ENCODE results near the gene SBNO2. TPM values are rescaled to one million over a fixed set of nuclear protein-coding genes. Genes with fewer than 3 reads are reported as not detected.

The SBNO2 gene
- total and polyA plus RNA-seq, 2 of the 4 experiments (the other 2 are of a cell fraction) = 13.4 to 40.5 TPM

GRCh38 chr19:1147934-1148549 lies 26.0 kb downstream of the SBNO2 start:
- ATAC-seq (ENCODE audit: low read depth) (no peak), DNase-seq (no peak)
- dilution Hi-C loops (cut with HindIII; ENCODE audit: low sequenced_read_pairs, unreplicated experiment) = no loop called here
- no peak overlapping the region for H2AK5ac ChIP-seq (ENCODE audit: low read depth, low read length)
- H2BK15ac ChIP-seq (ENCODE audit: low read depth, low read length) = no peak overlapping the region
- H2AK9ac ChIP-seq (replicated peaks; ENCODE audit: low read depth, low read length, poor library complexity) = no peak overlapping the region
- 93% methylated on average over 3 of the region's 15 CpGs; no CpG with 5 or more reads in 1 of the 2 experiments for WGBS, 2 experiments (ENCODE audit: extremely low coverage in 2 of 2, insufficient read length in 1 of 2)
- no peak overlapping the region for H2BK5ac ChIP-seq (ENCODE audit: low read depth, low read length, poor library complexity, severe bottlenecking)
- peaks cover 8% of the 10 kb centered on the region; the same call in 1 of the 2 replicates for H4K20me1 ChIP-seq (ENCODE audit: insufficient read depth, low read length)
- H3K23ac ChIP-seq (ENCODE audit: low read depth, low read length) = no peak overlapping the region
- H3K9me1 ChIP-seq (ENCODE audit: insufficient read depth, low read length) = no peaks in the 10 kb centered on the region
- no peak overlapping the region for H2BK20ac ChIP-seq (ENCODE audit: low read depth, low read length)
- BruUV-seq (replicated peaks) = no TSS peak
- H3K4me1 ChIP-seq (ENCODE audit: control insufficient read depth, insufficient read depth, low read length) = no peaks in the 10 kb centered on the region
- H3K14ac ChIP-seq (replicated peaks; ENCODE audit: low read depth, low read length) = no peak overlapping the region
- H3K36me3 ChIP-seq (ENCODE audit: control insufficient read depth, insufficient read depth, low read length) = peaks cover 67% of the 10 kb centered on the region
- no peak overlapping the region for H3K18ac ChIP-seq (ENCODE audit: low read depth, low read length)
- no peak overlapping the region for H3K56ac ChIP-seq (ENCODE audit: extremely low read depth, insufficient read depth, low read length)
- ChIA-PET POLR2A (ENCODE audit: unreplicated experiment) (no interaction called here), CTCF (no interaction called here)
- intact Hi-C loops (cut with micrococcal nuclease) = no loop called here
- no peaks in the 10 kb centered on the region for H3K27me3 ChIP-seq (ENCODE audit: control insufficient read depth, insufficient read depth, low read length)
- no peak overlapping the region for H3K4me2 ChIP-seq (ENCODE audit: low read depth, low read length)
- H3K79me1 ChIP-seq (ENCODE audit: low read depth in 1 of 2, low read length in 2 of 2) = peaks cover 11 to 53% of the 10 kb centered on the region in 2 experiments
- no peak overlapping the region for H3K27ac ChIP-seq (ENCODE audit: insufficient read depth, low read length)
- H4K91ac ChIP-seq (ENCODE audit: insufficient read depth, low read depth, low read length) = no peak overlapping the region
- H3K9me3 ChIP-seq (ENCODE audit: control insufficient read depth, insufficient read depth, low read length) = no peaks in the 10 kb centered on the region
- no peak overlapping the region for H2BK120ac ChIP-seq (ENCODE audit: low read depth, low read length)
- TF ChIP-seq FOS (IDR thresholded peaks at IDR 0.05; ENCODE audit: low read depth, low read length) (no peak), RAD21 (IDR thresholded peaks at IDR 0.05; ENCODE audit: low read length) (no peak), CEBPB (IDR thresholded peaks at IDR 0.05; ENCODE audit: low read depth, low read length) (no peak), MXI1 (IDR thresholded peaks at IDR 0.05; ENCODE audit: borderline replicate concordance, low read depth, low read length) (no peak), NFE2L2 (IDR thresholded peaks at IDR 0.05; ENCODE audit: low read depth, low read length) (no peak), BHLHE40 (IDR thresholded peaks at IDR 0.05; ENCODE audit: low read depth, low read length) (no peak), MAZ (IDR thresholded peaks at IDR 0.05; ENCODE audit: borderline replicate concordance, low read depth, low read length) (no peak), CTCF (conservative IDR thresholded peaks at IDR 0.05; ENCODE audit: low read depth, low read length) (no peak), RCOR1 (IDR thresholded peaks at IDR 0.05; ENCODE audit: insufficient replicate concordance, low read length) (no peak), ELK1 (IDR thresholded peaks at IDR 0.05; ENCODE audit: borderline replicate concordance, low read depth, low read length) (no peak)
- no peak overlapping the region for H2AFZ ChIP-seq (replicated peaks; ENCODE audit: low read length, poor library complexity)
- H3K4me3 ChIP-seq (ENCODE audit: insufficient read depth, low read depth, low read length) = no peak overlapping the region
- H4K5ac ChIP-seq (ENCODE audit: low read depth, low read length) = no peak overlapping the region
- in situ Hi-C loops (cut with MboI; ENCODE audit: low sequenced_read_pairs) = no loop called here
- H3K4ac ChIP-seq (ENCODE audit: low read depth, low read length) = no peak overlapping the region
- H4K8ac ChIP-seq (ENCODE audit: low read depth in 2 of 2, low read length in 2 of 2) = no peak overlapping the region
- H3K9ac ChIP-seq (ENCODE audit: low read depth, low read length) = no peak overlapping the region

Data from IMR-90 (cell line).